GM23338 (cell line): ENCODE data around the gene OSBPL3.

Experiments used
- CREB1 ChIP-seq: fragments of 250-450 bp; sonication (Bioruptor Pico); IDR thresholded peaks from 2 replicates; pipeline ENCODE4 v1.5.0; 2020; ENCODE audit warnings: low read depth, mild to moderate bottlenecking, moderate library complexity
- CTCF ChIP-seq, 2 experiments: fragments of 200-600 bp in 1 of 2; sonication (generic) in 1 of 2; conservative IDR thresholded peaks; 2 replicates each; pipeline versions ENCODE4 v1.5.1 to v1.6.1; 2016 to 2017; ENCODE audit warnings: antibody characterized with exemption in 2 of 2, low read depth in 2 of 2, mild to moderate bottlenecking in 2 of 2, moderate library complexity in 1 of 2
- ETS1 ChIP-seq: IDR thresholded peaks from 2 replicates; pipeline ENCODE4 v1.6.1; 2016; ENCODE audit warnings: antibody characterized with exemption
- EZH2 ChIP-seq: fragments of 200-600 bp; sonication (generic); IDR thresholded peaks from one replicate; pipeline ENCODE4 v1.8.0; 2017; ENCODE audit warnings: antibody characterized with exemption, mild to moderate bottlenecking, low read depth; ENCODE audit not compliant: unreplicated experiment
- EZH2phosphoT487 ChIP-seq: fragments of 200-600 bp; sonication (generic); IDR thresholded peaks from one replicate; pipeline ENCODE4 v1.8.1; 2018; ENCODE audit warnings: antibody characterized with exemption; ENCODE audit not compliant: unreplicated experiment
- POLR2AphosphoS5 ChIP-seq: IDR thresholded peaks from 2 replicates; pipeline ENCODE4 v1.6.1; 2016; ENCODE audit warnings: antibody characterized with exemption, low read depth
- STAT1 ChIP-seq: IDR thresholded peaks from one replicate; pipeline ENCODE4 v1.6.1; 2016; ENCODE audit warnings: antibody characterized with exemption; ENCODE audit not compliant: unreplicated experiment
- ZNF331 ChIP-seq: fragments of 250-450 bp; sonication (Bioruptor Pico); IDR thresholded peaks from 2 replicates; pipeline ENCODE4 v1.5.0; 2020; ENCODE audit warnings: low read depth, mild to moderate bottlenecking, moderate library complexity

GRCh38 chr7:24913801-24914464 lies 66.0 kb downstream of the OSBPL3 start:
- TF ChIP-seq CTCF (conservative IDR thresholded peaks at IDR 0.05; ENCODE audit: low read depth in 2 of 2) (no peak), EZH2 (no peak), POLR2AphosphoS5 (no peak), CREB1 (CRISPR knock-in tag) (no peak), STAT1 (no peak), EZH2phosphoT487 (no peak), ZNF331 (CRISPR knock-in tag) (no peak), ETS1 (no peak)
